Stomach (tissue), 9 donors: Measurements from ENCODE around the gene NEB. TPM values are rescaled to one million over a fixed set of nuclear protein-coding genes. Genes with fewer than 3 reads are reported as not detected.

Experiments used
- DNase-seq, 2 donors: peaks; one replicate each; pipeline versions ENCODE4 v3.0.0 to v3.0.0-alpha.2; 2013 to 2019
- H3K27ac ChIP-seq, 5 donors: fragments of 200-600 bp in 4 of 5; sonication (generic) in 4 of 5; one replicate each; pipeline ENCODE4 v1.5.1; 2013 to 2019; ENCODE audit warnings: mild to moderate bottlenecking in 1 of 5, moderate library complexity in 1 of 5
- H3K27me3 ChIP-seq, 3 donors: fragments of 200-600 bp; sonication (generic); one replicate each; pipeline ENCODE4 v1.5.1; 2017 to 2019; ENCODE audit warnings: mixed run types in 1 of 3
- H3K36me3 ChIP-seq, 4 donors: fragments of 200-600 bp; sonication (generic); 1 replicate in 3 of 4; 2 replicates in 1 of 4; pipeline ENCODE4 v1.5.1; 2016 to 2019
- H3K4me1 ChIP-seq, 4 donors: fragments of 200-600 bp; sonication (generic); one replicate each; pipeline ENCODE4 v1.5.1; 2016 to 2019
- H3K4me3 ChIP-seq, 4 donors: fragments of 200-600 bp; sonication (generic) in 3 of 4; one replicate each; pipeline ENCODE4 v1.5.1; 2016 to 2019; ENCODE audit warnings: mild to moderate bottlenecking in 1 of 4
- H3K9me3 ChIP-seq, 4 donors: fragments of 200-600 bp; sonication (generic); one replicate each; pipeline ENCODE4 v1.5.1; 2016 to 2019
- CTCF ChIP-seq, 7 experiments: fragments of 450-650 bp in 4 of 7; fragments of 200-600 bp in 3 of 7; sonication (generic) in 3 of 7; IDR thresholded peaks; one replicate each; pipeline ENCODE4 v1.5.1; 2016 to 2019; ENCODE audit warnings: antibody characterized with exemption in 7 of 7, control low read depth in 2 of 7, mild to moderate bottlenecking in 1 of 7
- EP300 ChIP-seq: sonication (generic); formaldehyde crosslinking; IDR thresholded peaks from one replicate; pipeline ENCODE4 v1.6.1; 2017; ENCODE audit warnings: antibody characterized with exemption
- POLR2A ChIP-seq, 4 donors: fragments of 450-650 bp; IDR thresholded peaks; one replicate each; pipeline ENCODE4 v1.6.1; 2016; ENCODE audit warnings: antibody characterized with exemption in 4 of 4, control low read depth in 2 of 4, mild to moderate bottlenecking in 1 of 4, moderate library complexity in 1 of 4
- POLR2AphosphoS5 ChIP-seq, 3 donors: sonication (generic); formaldehyde crosslinking; IDR thresholded peaks; one replicate each; pipeline ENCODE4 v1.6.1; 2016; ENCODE audit warnings: antibody characterized with exemption in 3 of 3
- WGBS, 5 donors: extraction: QIAGEN DNeasy Blood & Tissue Kit in 3 of 5; methylation state at CpG; one replicate each; pipeline versions ENCODE4 v1.1.5 to v1.1.7; 2013 to 2018; 5-methylcytosine and 5-hydroxymethylcytosine counted together
- intact Hi-C: fragments of 100-400 bp; cut with DNase I; formaldehyde crosslinking; loops from one replicate; pipeline ENCODE4 v1.15.1; 2023; ENCODE audit warnings: low total_unique reads
- polyA plus RNA-seq, 3 donors: library from polyadenylated mRNA; stranded (reverse); fragments of 200-250 nt; gene quantifications; one replicate each; pipeline ENCODE4 v1.2.3, GENCODE V29; 2013
- total RNA-seq, 5 donors: library from RNA; depleted of rRNA; stranded (reverse); fragments of >200 nt; gene quantifications; one replicate each; pipeline versions ENCODE4 v1.1.0 to v1.2.3, GENCODE V29; 2014 to 2016
- donor health status: healthy with polysubstance abuse.
- donor health status: Bipolar disorder and iron deficiency.
- donor health status: healthy.

Gene NEB
- total and polyA plus RNA-seq, 8 donors = 0.12 to 4.0 (median 1.0) TPM; not detected in 1

- H3K27me3 ChIP-seq = no peaks in the 10 kb centered on the region
- TF ChIP-seq POLR2A (IDR thresholded peaks at IDR 0.05) (no peak), CTCF (IDR thresholded peaks at IDR 0.05) (no peak), POLR2AphosphoS5 (IDR thresholded peaks at IDR 0.05) (no peak), EP300 (no peak)
- H3K27ac ChIP-seq = no peak overlapping the region
- no peak for DNase-seq
- no peaks in the 10 kb centered on the region for H3K4me1 ChIP-seq
- WGBS, 5 donors = 86 to 96% (median 94%) methylated on average over 9 of the region's 9 CpGs
- no peak overlapping the region for H3K4me3 ChIP-seq
- intact Hi-C loops = no loop called here
- no peaks in the 10 kb centered on the region for H3K9me3 ChIP-seq
- no peaks in the 10 kb centered on the region for H3K36me3 ChIP-seq
Measured at GRCh38 chr2:151670846-151671597, 63.3 kb downstream of the NEB start.

GRCh38 chr2:151670346-151670745, 63.9 kb downstream of the NEB start:
- no peaks in the 10 kb centered on the region for H3K9me3 ChIP-seq
- DNase-seq = no peak
- WGBS, 5 donors = 69 to 83% (median 76%) methylated on average over 7 of the region's 7 CpGs
- intact Hi-C loops = no loop called here
- no peak overlapping the region for H3K27ac ChIP-seq
- no peaks in the 10 kb centered on the region for H3K27me3 ChIP-seq
- H3K4me3 ChIP-seq = no peak overlapping the region
- no peaks in the 10 kb centered on the region for H3K36me3 ChIP-seq
- TF ChIP-seq POLR2AphosphoS5 (IDR thresholded peaks at IDR 0.05) (no peak), EP300 (no peak), POLR2A (IDR thresholded peaks at IDR 0.05) (no peak), CTCF (IDR thresholded peaks at IDR 0.05) (no peak)
- H3K4me1 ChIP-seq = no peaks in the 10 kb centered on the region

- intact Hi-C loops = no loop called here
- no peak for DNase-seq
- Histone ChIP-seq H3K27me3 (no peaks in the 10 kb centered on the region), H3K9me3 (no peaks in the 10 kb centered on the region), H3K4me1 (no peaks in the 10 kb centered on the region), H3K4me3 (no peak overlapping the region), H3K27ac (no peak overlapping the region), H3K36me3 (no peaks in the 10 kb centered on the region)
- no peak for TF ChIP-seq POLR2AphosphoS5 (IDR thresholded peaks at IDR 0.05)
- no peak for TF ChIP-seq POLR2A (IDR thresholded peaks at IDR 0.05)
- no peak for TF ChIP-seq EP300
- TF ChIP-seq CTCF (IDR thresholded peaks at IDR 0.05) = no peak
- 46 to 55% (median 51%) methylated on average over 6 of the region's 6 CpGs for WGBS, 5 donors
Measured at GRCh38 chr2:151669585-151670081, 64.6 kb downstream of the NEB start.

GRCh38 chr2:151668737-151669136, 65.5 kb downstream of the NEB start:
- Histone ChIP-seq H3K4me1 (no peaks in the 10 kb centered on the region), H3K9me3 (no peaks in the 10 kb centered on the region), H3K4me3 (no peak overlapping the region), H3K36me3 (no peaks in the 10 kb centered on the region), H3K27ac (no peak overlapping the region), H3K27me3 (no peaks in the 10 kb centered on the region)
- TF ChIP-seq CTCF (IDR thresholded peaks at IDR 0.05) (no peak), POLR2A (IDR thresholded peaks at IDR 0.05) (no peak), POLR2AphosphoS5 (IDR thresholded peaks at IDR 0.05) (no peak), EP300 (no peak)
- intact Hi-C loops = no loop called here
- WGBS, 5 donors = 91 to 99% (median 98%) methylated on average over 5 of the region's 5 CpGs
- no peak for DNase-seq
